Keratinocyte (primary cell): Measurements from ENCODE around the gene CCDC192. TPM values are rescaled to one million over a fixed set of nuclear protein-coding genes. Genes with fewer than 3 reads are reported as not detected.

Source experiments
- DNase-seq: peaks from one replicate; pipeline ENCODE4 v3.0.0-alpha.2; 2011; ENCODE audit warnings: low read depth, missing footprints, low spot score
- FAIRE-seq: peaks from 2 replicates; lab custom pipeline; 2011; peaks lifted over from hg19 to GRCh38; lab: Jason Lieb, UNC
- H2AFZ ChIP-seq: 2 replicates; pipeline ENCODE4 v1.6.0; 2012; ENCODE audit warnings: low read length, control low read depth, inconsistent platforms; ENCODE audit not compliant: control insufficient read depth
- H3K27ac ChIP-seq: 2 replicates; pipeline ENCODE4 v1.5.1; 2011; ENCODE audit warnings: low read length; ENCODE audit not compliant: control insufficient read depth, insufficient read depth
- H3K27me3 ChIP-seq: 3 replicates; pipeline ENCODE4 v1.6.0; 2011; ENCODE audit warnings: low read length; ENCODE audit not compliant: control insufficient read depth, insufficient read depth; ENCODE audit errors: extremely low read depth
- H3K36me3 ChIP-seq, 2 experiments: 2 replicates in 1 of 2; 3 replicates in 1 of 2; pipeline ENCODE4 v1.5.1; 2011; ENCODE audit warnings: low read length in 2 of 2, mild to moderate bottlenecking in 1 of 2; ENCODE audit not compliant: control insufficient read depth in 2 of 2, insufficient read depth in 2 of 2; ENCODE audit errors: extremely low read depth in 1 of 2
- H3K4me1 ChIP-seq: 3 replicates; pipeline ENCODE4 v1.5.1; 2011; ENCODE audit warnings: low read length; ENCODE audit not compliant: control insufficient read depth, insufficient read depth; ENCODE audit errors: extremely low read depth
- H3K4me2 ChIP-seq: 3 replicates; pipeline ENCODE4 v1.6.0; 2011; ENCODE audit warnings: low read depth, low read length; ENCODE audit not compliant: control insufficient read depth, insufficient read depth; ENCODE audit errors: extremely low read depth
- H3K4me3 ChIP-seq, 3 experiments: fragments of 200-600 bp in 1 of 3; sonication (generic) in 1 of 3; 2 replicates in 2 of 3; 3 replicates in 1 of 3; pipeline ENCODE4 v1.5.1; 2011 to 2016; ENCODE audit warnings: low read length in 3 of 3, mild to moderate bottlenecking in 3 of 3, control low read depth in 2 of 3, inconsistent platforms in 1 of 3, low read depth in 1 of 3, mixed read lengths in 1 of 3, mixed run types in 1 of 3, moderate library complexity in 1 of 3; ENCODE audit not compliant: control insufficient read depth in 2 of 3, insufficient read depth in 2 of 3; ENCODE audit errors: extremely low read depth in 1 of 3
- H3K79me2 ChIP-seq: 2 replicates; pipeline ENCODE4 v1.6.0; 2012; ENCODE audit warnings: low read length; ENCODE audit not compliant: control insufficient read depth, insufficient read depth
- H3K9ac ChIP-seq: 3 replicates; pipeline ENCODE4 v1.6.0; 2011; ENCODE audit warnings: low read length; ENCODE audit not compliant: control insufficient read depth, insufficient read depth; ENCODE audit errors: extremely low read depth
- H3K9me1 ChIP-seq: 3 replicates; pipeline ENCODE4 v1.6.0; 2011; ENCODE audit warnings: low read length; ENCODE audit not compliant: control insufficient read depth, insufficient read depth; ENCODE audit errors: extremely low read depth
- H3K9me3 ChIP-seq: 2 replicates; pipeline ENCODE4 v1.5.1; 2012; ENCODE audit warnings: low read depth, low read length; ENCODE audit not compliant: control insufficient read depth
- H4K20me1 ChIP-seq: 3 replicates; pipeline ENCODE4 v1.6.0; 2011; ENCODE audit warnings: low read length; ENCODE audit not compliant: control insufficient read depth, insufficient read depth; ENCODE audit errors: extremely low read depth
- CTCF ChIP-seq, 3 experiments: IDR thresholded peaks in 1 of 3; conservative IDR thresholded peaks in 1 of 3; optimal IDR thresholded peaks in 1 of 3; 2 replicates in 2 of 3; 3 replicates in 1 of 3; pipeline versions ENCODE3 to v1.5.1; 2011; ENCODE audit warnings: low read length in 3 of 3, mild to moderate bottlenecking in 3 of 3, moderate library complexity in 2 of 3, control low read depth in 1 of 3, inconsistent platforms in 1 of 3; ENCODE audit not compliant: insufficient read depth in 2 of 3; ENCODE audit errors: extremely low read depth in 1 of 3
- EZH2 ChIP-seq: IDR thresholded peaks from one replicate; pipeline ENCODE4 v1.6.1; 2012; ENCODE audit warnings: inconsistent platforms, mild to moderate bottlenecking, low read length, moderate library complexity
- dilution Hi-C: fragments of 300-500 bp; cut with MboI; formaldehyde crosslinking; loops from one replicate; pipeline ENCODE4 v1.7.0; 2020; ENCODE audit warnings: low sequenced_read_pairs; ENCODE audit not compliant: extremely low pct_ligation_motif_present
- polyA plus RNA-seq, 5 experiments: library from polyadenylated mRNA; depleted of rRNA in 3 of 5; stranded (reverse) in 3 of 5; stranded (forward) in 1 of 5; unstranded in 1 of 5; fragments of >200 nt; gene quantifications; 1 replicate in 1 of 5; 2 replicates in 3 of 5; 3 replicates in 1 of 5; pipeline versions ENCODE4 v1.2.1 to v1.2.3, GENCODE V29; 2011 to 2012; ENCODE audit warnings: missing spikeins in 2 of 5, low read depth in 1 of 5, low replicate concordance in 1 of 5

CCDC192 gene
- polyA plus RNA-seq, 1 donor (not counting 4 experiments of a cell fraction or from before 2014, with no cell fraction given): not detected

GRCh38 chr5:127858116-127858784 is 155.1 kb downstream of the CCDC192 start:
- Histone ChIP-seq H3K9me3 (no peaks in the 10 kb centered on the region), H3K4me1 (no peaks in the 10 kb centered on the region), H3K4me3 (no peak overlapping the region), H3K27ac (no peak overlapping the region), H2AFZ (no peak overlapping the region), H3K27me3 (no peaks in the 10 kb centered on the region), H3K9me1 (no peaks in the 10 kb centered on the region), H4K20me1 (no peaks in the 10 kb centered on the region), H3K4me2 (no peak overlapping the region), H3K9ac (no peak overlapping the region), H3K79me2 (no peaks in the 10 kb centered on the region), H3K36me3 (no peaks in the 10 kb centered on the region)
- no peak for FAIRE-seq
- no peak for DNase-seq
- TF ChIP-seq CTCF (optimal IDR thresholded peaks at IDR 0.05 in 1 of 3, IDR thresholded peaks at IDR 0.05 in 1 of 3, conservative IDR thresholded peaks at IDR 0.05 in 1 of 3; ENCODE audit: extremely low read depth in 1 of 3, insufficient read depth in 2 of 3, low read length in 3 of 3) (no peak), EZH2 (no peak)
- dilution Hi-C loops: no loop called here

GRCh38 chr5:127860291-127860690 is 157.1 kb downstream of the CCDC192 start:
- DNase-seq: no peak
- Histone ChIP-seq H4K20me1 (no peaks in the 10 kb centered on the region), H3K9me3 (no peaks in the 10 kb centered on the region), H3K27ac (no peak overlapping the region), H3K9ac (no peak overlapping the region), H3K4me3 (no peak overlapping the region), H3K79me2 (no peaks in the 10 kb centered on the region), H3K4me2 (no peak overlapping the region), H3K36me3 (no peaks in the 10 kb centered on the region), H2AFZ (no peak overlapping the region), H3K9me1 (no peaks in the 10 kb centered on the region), H3K4me1 (no peaks in the 10 kb centered on the region), H3K27me3 (no peaks in the 10 kb centered on the region)
- dilution Hi-C loops: no loop called here
- no peak for FAIRE-seq
- TF ChIP-seq CTCF (optimal IDR thresholded peaks at IDR 0.05 in 1 of 3, IDR thresholded peaks at IDR 0.05 in 1 of 3, conservative IDR thresholded peaks at IDR 0.05 in 1 of 3; ENCODE audit: extremely low read depth in 1 of 3, insufficient read depth in 2 of 3, low read length in 3 of 3) (no peak), EZH2 (no peak)
